Activated gamma-delta T cell (primary cell): ENCODE data around the gene FLYWCH1.
A peak's percentile ranks its signal among the peaks of the same experiment; 100 is the strongest.

Experiments used
- DNase-seq: peaks from one replicate; lab custom pipeline; 2025; lab: John Stamatoyannopoulos, UW
- total RNA-seq, 2 donors: gene quantifications; one replicate each; lab custom pipeline; 2026; lab: John Stamatoyannopoulos, UW

The FLYWCH1 gene, protein sequence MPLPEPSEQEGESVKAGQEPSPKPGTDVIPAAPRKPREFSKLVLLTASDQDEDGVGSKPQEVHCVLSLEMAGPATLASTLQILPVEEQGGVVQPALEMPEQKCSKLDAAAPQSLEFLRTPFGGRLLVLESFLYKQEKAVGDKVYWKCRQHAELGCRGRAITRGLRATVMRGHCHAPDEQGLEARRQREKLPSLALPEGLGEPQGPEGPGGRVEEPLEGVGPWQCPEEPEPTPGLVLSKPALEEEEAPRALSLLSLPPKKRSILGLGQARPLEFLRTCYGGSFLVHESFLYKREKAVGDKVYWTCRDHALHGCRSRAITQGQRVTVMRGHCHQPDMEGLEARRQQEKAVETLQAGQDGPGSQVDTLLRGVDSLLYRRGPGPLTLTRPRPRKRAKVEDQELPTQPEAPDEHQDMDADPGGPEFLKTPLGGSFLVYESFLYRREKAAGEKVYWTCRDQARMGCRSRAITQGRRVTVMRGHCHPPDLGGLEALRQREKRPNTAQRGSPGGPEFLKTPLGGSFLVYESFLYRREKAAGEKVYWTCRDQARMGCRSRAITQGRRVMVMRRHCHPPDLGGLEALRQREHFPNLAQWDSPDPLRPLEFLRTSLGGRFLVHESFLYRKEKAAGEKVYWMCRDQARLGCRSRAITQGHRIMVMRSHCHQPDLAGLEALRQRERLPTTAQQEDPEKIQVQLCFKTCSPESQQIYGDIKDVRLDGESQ
- 83.5 to 119 reads per million in 2 donors for total RNA-seq

DNA sequence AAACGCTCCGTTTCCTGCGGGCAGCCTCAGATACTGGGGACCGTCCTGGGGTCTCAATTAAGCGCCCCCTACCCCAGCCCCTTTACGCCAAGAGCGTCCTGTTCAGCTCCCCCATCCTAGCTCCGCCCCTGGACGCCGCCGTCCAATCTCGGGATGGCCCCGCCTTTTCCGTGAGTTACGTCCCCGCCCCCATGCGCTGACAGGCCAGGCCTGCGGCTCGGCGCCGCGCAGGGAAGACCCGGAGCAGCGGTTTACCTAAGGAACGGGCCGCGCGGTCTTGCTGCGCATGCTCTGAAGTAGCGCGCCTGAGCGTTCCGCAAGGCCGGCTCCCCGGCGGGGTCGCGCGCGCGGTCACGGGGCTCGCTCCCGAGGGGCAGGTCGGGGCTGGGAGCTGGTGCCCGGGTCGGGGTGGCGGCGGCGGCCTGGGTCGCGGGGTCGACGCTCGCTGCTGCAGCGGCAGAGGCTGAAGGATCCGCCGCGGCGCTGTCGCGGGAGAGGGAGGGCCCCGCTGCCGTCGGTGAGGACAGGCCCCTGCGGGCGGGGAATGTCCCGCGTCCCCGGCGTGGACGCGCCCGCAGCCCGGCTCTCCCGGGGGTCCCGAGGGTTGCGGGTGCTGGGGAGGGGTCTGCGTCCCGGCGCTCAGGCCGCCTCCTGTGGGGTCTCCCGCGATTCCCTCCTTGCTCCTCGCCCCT lies at the start of gene FLYWCH1:
TSS of gene FLYWCH1 (plus strand) at position 294 of the 692 bp plus-strand sequence. CDS start 17,755 bp downstream, outside the sequence.
- peak; percentile 95 for DNase-seq

DNA sequence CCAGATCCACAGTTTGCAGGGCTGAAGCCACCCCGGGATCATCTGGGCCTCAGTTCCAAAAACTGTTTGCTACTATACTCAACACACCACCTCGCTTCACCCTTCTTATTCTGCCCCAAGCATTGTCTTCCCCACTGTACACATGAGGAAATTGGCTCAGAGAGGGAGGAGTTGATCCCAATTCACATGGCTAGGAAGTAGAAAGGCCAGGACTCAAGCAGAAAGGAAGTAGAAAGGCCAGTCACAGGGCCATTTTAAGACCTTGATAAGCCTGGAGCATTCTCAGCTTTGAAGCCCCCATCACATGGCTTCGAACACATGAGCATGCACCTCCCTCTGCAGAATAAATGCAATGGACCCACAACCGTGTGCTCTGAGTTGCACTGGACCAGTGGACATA lies 46.1 kb upstream of the FLYWCH1 start:
- DNase-seq: no peak

DNA sequence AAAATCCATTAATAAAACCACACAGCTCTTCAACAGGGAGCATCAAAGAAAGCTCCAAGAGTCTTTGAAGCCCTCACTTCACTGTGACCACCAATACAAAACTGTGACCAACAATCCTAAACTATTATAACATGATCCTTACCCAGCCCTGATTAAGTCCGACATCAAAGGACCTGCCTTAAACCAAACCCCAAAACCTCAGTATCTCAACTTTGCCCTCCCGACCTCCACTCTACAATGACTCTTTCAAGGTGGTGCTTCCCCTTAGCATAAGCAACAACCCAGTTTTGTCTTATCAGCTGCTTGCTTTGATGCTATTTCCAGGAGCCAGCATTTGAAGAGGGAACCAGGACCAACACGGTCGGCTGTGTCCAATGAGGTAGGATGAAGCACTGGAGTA lies 45.3 kb upstream of the FLYWCH1 start:
- DNase-seq: no peak

DNA sequence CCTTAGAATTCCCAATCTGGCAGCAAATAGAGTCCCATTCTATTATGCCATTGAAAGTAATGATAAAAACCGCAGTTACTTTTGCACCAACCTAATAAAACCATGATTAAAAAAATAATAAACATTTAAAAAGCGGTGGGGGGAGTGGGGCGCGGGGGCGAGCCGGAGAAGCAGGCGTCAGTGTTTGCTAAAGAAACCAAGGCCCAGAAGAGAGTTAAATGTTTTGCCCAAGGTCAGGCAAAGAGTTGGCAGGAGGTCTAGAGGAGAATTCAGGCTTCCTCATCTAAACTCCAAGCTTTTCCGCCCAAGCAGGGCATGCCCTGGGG lies 44.1 kb upstream of the FLYWCH1 start:
- no peak for DNase-seq

DNA sequence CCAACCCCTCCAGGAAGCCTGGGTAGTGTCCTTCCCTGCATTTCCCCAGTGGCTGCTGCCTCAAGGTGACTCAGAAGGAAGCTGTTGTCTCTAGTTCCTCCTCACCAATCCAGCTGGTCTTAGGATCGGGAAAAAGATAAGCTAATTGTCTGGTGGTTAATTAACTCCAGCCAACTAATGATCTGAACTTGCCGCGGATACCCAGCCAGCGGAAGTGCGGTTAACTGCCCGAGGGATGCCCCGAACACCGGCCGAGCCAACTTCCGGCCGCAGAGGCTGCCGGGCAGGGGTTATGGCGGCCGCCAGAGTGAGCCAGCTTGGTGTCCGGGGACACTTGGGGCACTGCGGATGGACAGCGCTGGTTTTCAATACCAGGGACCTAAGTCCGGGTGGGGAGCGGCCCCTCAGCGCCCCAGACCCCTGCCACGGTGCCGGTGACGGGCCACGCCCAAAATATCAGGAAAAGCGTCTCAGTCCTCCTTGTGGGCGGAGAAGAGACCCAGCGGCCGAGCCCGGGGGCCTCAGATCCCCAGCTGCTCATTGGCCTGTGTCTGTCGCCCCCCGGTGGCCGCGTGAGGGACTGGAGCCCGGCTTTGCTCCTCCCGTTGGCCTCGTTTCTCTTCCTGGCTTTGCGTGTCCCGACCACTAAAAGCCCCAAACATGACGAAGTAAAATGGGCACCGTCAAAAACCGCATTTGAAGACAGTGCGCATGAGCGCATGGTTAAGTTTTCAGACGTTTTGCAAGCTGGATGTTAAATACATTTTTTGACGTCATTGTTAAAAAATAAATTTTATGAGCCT lies 43.5 kb upstream of the FLYWCH1 start:
- DNase-seq: peak; percentile 94

DNA sequence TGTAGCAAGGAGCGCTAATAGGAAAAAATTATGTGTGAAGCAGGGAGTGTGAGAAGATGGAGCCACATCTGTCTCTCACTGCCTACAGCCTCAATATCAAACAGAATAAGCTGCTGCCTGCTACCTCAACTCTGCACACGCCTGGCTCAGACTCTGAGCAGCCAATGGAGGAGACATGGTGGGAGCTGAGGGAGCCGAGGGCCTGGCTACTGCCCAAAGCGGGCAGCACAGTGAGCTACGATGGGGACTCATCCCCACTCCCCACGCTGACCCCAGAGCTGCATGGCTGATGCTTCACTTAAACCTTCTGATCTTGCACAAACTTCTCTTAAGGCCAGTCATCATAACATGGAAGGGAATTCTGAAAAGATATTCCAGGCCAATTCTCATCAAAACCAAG lies 39.8 kb upstream of the FLYWCH1 start:
- no peak for DNase-seq

DNA sequence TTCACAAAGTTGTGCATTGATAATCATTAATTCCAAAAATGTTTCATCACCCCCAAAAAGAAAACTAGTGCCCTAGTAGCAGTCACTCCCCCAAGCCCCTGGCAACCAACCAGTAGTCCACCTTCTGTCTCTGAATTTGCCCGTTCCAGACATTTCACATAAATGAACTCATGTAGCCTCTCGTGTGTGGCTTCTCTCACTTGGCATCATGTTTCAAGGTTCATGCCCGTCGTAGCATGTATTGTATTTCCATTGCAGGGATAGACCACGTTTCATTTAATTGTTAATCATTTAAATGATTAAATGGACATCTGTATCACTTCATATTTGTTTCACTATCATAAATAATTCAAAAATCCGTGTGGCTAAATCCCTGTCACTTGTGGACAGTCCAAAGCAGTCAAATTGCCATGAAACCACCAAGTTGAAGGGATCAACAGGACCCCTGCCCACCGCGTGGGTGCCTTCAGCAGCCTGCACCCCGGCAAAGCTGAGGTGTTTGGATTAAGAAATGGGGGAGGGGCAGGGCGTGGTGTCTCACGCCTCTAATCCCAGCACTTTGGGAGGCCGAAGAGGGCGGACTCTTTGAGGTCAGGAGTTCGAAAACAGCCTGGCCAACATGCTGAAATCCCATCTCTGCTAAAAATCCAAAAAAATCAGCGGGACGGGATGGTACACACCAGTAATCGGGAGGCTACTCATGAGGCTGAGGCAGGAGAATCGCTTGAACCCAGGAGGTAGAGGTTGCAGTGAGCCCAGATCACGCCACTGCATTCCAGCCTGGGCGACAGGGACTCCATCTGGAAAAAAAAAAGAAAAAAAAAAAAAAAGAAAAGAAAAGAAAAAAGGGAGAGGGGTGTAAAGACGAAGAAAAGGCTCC lies 37.5 kb upstream of the FLYWCH1 start:
- no peak for DNase-seq

DNA sequence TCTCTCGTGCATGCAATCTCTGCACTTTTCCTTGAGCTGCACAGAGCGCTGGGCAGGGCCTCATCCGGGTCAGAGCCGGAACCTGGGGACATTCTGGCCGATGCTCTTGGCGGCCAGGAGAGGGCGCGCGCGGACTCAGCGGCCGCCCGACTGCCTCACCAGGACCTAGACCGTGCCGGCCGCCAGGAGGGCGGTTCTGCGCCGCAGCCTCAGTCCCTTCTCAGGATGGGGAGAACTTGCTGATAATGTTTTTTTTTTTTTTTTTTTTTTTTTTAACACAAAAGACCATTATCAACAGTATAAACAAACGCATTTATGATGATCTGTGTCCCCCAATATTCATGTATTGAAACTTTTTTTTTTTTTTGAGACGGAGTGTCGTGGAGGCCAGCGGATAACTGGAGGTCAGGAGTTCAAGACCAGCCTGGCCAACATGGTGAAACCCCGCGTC lies 36.8 kb upstream of the FLYWCH1 start:
- peak; percentile 52 for DNase-seq

DNA sequence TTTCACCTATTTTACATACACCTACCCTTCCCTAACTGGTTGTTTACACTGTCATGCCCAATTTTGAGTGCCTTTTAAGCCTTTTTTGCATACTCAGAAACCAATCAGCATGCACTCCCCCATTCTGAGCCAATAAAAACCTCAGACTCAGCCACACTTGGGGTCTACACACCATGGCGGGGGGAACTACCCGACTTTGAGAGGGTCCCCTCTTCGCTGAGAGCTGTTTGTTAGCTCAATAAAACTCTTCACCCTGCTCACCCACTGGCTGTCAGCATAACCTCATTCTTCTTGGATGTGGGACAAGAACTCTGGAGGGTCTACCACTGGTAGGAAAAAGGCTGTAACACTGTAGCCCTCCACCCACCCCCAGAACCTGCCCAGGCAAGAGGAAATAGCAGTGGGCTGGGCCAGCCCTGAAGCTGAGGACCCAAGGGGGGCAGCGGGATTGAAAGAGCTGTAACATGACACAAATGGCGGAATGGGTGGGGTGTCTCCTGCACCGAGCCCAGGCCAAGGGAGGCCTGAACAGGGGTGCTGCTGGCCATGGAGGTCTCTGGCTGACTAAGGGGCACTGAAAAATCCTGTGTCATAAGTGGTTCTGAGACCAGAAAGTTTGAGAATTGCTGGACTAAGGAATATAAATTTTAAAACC lies 31.8 kb upstream of the FLYWCH1 start:
- no peak for DNase-seq

DNA sequence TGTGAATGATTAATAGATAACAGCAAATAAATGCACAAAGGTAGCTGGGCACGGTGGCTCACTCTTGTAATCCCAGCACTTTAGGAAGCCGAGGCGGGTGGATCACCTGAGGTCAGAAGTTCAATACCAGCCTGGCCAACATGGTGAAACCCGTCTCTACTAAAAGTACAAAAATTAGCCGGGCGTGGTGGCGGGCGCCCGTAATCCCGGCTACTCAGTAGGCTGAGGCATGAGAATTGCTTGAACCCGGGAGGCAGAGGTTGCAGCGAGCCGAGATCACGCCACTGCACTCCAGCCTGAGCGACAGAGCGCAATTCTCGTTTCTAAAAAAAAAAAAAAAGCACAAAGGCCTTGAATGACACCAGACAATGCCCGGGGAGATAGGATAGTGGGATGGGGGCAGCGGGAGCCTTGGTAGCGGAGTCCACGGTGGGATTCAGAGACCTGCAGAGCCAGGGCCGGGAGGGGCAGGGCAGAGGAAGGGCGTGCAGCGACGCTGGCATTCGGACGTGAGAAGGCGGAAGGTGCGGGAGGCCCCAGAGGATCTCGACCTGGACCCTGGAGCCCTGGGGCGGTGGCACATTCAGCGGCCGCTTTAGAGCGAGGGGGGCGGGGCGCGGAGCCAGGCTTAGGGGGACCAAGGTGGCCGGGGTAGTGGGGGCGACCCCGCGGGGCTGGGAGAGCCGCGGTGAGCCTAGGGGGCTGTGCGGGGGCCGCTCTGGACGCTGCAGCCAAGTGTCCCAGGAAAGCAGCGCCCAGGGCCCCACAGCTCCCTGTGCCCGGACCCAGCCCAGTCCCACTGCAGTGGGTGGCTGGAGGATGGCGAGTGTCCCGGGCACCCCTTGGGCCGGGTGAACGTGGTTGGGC lies 29.7 kb upstream of the FLYWCH1 start:
- no peak for DNase-seq

DNA sequence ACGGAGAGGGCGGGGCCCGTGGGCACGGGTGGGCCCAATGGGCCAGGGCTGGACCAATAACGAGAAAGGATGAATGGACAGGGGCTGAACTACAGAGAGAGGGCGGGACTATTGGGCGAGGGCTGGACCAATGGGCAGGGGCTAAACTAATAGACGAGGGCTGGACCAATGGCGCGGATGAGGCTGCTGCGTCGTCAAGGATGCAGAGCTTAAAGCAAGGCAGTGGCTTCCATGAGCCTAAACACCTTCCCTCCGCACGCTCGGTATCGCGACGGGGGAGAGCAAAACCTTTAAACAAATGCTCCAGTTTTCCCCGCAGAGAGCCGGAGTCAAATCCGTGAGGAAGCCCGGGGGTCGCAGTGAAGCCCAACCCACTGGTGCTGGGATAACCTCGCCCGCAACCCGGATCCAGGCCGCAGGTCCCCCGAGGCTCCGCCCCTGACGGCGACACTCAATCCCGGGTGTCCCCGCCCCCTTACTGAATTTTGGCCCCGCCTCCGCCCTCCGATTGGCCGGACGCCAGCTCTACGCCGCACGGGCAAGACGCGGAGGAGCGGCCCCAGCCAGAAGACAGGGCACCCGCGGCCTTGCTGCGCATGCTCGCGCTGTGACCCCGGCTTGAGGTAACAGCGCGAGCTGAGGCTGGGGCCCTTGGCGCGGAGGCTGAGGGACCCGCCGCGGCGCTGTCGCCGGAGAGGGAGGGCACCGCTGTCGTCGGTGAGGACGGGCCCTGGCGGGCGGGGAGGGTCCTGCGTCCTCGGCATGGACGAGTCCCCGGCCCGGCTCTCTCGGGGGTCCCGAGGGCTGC lies 28.9 kb upstream of the FLYWCH1 start, which contains the start of gene FLYWCH2:
TSS of gene FLYWCH2 (plus strand) at position 566 of the 808 bp plus-strand sequence. CDS start 13,235 bp downstream, outside the sequence.
- DNase-seq: peak; percentile 99

DNA sequence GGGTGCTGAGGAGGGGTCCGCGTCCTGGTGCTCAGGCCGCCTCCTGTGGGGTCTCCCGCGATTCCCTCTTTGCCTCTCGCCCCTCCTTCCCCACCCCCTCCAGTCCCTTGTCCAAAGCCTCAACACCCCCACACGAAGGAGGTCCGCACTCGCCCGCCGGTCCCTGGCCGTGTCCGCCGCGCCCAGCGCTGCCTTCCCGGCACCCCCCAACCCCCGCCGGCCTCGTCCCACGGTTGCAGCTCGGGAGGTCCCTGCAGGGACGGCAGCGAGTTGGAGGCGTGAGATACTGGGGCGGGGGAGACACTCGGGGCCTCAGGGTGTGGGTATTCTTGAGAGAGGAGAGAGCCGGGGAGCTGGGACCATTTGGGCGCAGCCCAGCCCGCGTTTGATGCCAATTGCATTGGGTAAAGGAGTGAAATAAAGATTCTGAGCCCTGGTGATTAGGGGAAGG lies 28.2 kb upstream of the FLYWCH1 start:
- DNase-seq: no peak

DNA sequence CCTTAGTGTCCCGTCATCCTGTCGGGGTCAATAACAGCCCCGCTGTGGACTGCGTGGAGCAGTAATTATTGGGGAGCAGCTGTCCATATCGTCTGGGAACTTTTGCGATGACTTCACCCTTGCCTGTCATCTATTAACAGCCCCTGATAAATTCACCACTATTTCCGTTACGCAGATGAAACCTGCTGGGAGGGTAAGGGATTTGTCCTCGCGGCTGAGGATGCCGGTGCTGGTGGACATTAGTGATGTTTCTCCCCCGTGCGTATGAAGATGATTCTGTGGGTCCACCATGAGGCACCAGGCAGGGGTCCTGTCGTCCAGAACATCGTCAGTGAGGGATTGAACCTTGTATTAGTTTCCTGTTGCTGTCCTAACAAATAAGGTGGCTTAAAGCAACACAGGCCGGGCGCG lies 27.7 kb upstream of the FLYWCH1 start:
- no peak for DNase-seq

DNA sequence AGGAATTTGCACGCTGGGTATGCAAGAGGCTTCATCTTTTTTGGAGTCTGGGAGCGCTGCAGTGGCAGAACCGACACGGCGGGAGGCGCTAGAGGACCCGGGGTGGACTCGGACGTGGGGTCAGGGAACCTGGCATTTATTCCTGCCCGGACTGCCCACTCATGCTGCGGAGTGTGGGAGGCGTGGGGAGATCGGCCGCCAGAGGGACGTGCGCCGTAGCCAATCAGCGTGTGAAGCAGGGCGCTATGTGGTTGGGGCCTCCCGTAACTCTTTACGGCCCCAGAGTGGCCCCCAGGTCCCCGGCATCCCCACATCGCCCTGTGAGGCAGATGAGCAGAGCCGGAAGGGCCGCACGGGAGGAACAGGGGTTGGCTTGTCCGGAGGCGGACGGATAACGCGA lies 17.5 kb upstream of the FLYWCH1 start:
- DNase-seq: no peak

DNA sequence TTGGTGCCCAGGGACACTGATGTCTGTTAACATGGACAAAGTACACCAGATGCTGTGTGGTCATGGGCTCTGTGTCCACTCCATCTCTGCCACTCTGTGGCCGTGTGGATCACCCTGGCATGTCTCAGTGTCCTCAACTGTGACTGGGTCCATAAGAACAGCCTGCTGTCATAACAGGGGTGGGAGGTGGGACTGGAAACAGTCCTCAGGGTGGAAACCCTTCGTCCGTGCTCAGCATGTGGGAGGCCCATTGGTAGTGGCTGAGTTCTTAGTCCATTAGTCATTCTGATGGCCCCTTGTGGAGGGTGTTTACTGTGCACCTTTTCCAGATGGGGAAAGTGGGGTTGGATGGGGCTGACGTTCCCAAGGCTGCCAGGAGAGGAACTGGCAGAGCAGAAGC lies 15.9 kb upstream of the FLYWCH1 start:
- no peak for DNase-seq

DNA sequence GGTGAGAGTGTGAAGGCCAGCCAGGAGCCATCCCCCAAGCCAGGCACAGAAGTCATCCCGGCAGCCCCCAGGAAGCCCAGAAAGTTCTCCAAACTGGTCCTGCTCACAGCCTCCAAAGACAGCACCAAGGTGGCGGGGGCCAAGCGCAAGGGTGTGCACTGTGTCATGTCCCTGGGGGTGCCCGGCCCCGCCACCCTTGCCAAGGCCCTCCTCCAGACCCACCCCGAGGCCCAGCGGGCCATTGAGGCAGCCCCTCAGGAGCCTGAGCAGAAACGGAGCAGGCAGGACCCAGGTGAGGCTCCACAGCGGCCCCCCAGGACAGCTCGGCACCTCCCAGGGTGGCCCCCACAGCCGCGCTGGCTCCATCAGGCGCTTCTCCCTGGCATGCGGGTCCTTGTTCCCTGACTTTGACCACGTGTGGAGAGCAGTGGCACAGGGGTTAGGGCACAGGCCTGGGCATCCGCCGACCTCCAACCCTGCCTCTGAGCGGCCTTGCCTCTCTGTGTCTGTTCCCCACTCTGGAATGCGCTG lies 15.2 kb upstream of the FLYWCH1 start:
- no peak for DNase-seq

DNA sequence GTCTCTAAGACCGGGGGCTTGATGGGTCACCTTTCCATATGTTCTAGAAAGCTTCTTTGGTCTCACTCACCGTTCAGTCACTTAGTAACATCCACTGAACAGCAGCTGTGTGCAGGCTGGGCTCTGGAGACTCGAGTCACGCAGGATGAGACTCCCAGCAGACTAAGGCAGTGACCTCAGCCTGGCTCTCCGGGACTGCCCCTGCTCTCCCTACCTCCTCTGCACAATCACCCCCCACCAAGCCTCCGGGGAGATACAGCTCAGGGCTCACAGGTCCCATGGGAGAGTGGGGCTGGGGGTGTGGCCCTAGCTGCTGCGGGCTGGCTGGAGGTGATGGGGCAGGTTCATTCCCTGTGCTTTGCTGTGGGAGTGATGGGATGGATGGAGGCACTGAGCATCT lies 14.6 kb upstream of the FLYWCH1 start:
- no peak for DNase-seq
